ENCODE measurements around the gene FNDC11. TPM values are rescaled to one million over a fixed set of nuclear protein-coding genes. Genes with fewer than 3 reads are reported as not detected.
A peak's percentile ranks its signal among the peaks of the same experiment; 100 is the strongest.

Gene FNDC11
- total and polyA plus RNA-seq, 2 of the 13 experiments (the other 11 are each of a cell fraction or from before 2014, with no cell fraction given) = 0.07 TPM; not detected in 1

- in situ Hi-C loops (cut with HindIII; ENCODE audit: extremely low pct_ligation_motif_present, low pct_unique_long_range_greater_than_20kb) (no loop called here), intact Hi-C loops (cut with micrococcal nuclease; ENCODE audit: unreplicated experiment) (loop anchor here (10.0 kb wide), 1 partner anchor 123 kb away; the partner anchor contains the start of genes RTEL1 and STMN3)
- ChIA-PET POLR2A (no interaction called here), CTCF (ENCODE audit: low intra/inter-chr PET ratio, low total read pairs) (no interaction called here)
- H3K27ac ChIP-seq (ENCODE audit: extremely low read length, insufficient read depth, low read length) = no peak overlapping the region
- peaks cover 36 to 72% of the 10 kb centered on the region in 2 experiments for H3K27me3 ChIP-seq (ENCODE audit: control insufficient read depth in 1 of 2, insufficient read depth in 2 of 2, low read length in 2 of 2)
- peaks cover 4% of the 10 kb centered on the region; the same call in 1 of the 2 replicates for H4K20me1 ChIP-seq (ENCODE audit: insufficient read depth, low read length)
- no peak for ATAC-seq
- H3K79me2 ChIP-seq (ENCODE audit: insufficient read depth, low read length) = no peaks in the 10 kb centered on the region
- H3K4me3 ChIP-seq (replicated peaks in 1 of 3; ENCODE audit: insufficient read depth in 1 of 3, low read depth in 2 of 3, low read length in 3 of 3) = no peak overlapping the region
- 73% methylated on average over 27 of the region's 27 CpGs for WGBS (ENCODE audit: low lambda C conversion rate)
- H3K9ac ChIP-seq (ENCODE audit: insufficient read depth, low read depth, low read length) = no peak overlapping the region
- FAIRE-seq = peak; percentile 91
- no peaks in the 10 kb centered on the region for H3K9me3 ChIP-seq (ENCODE audit: low read length)
- H3K4me1 ChIP-seq (ENCODE audit: insufficient read depth, low read length) = peaks cover 26% of the 10 kb centered on the region
- BruUV-seq (replicated peaks) = no TSS peak
- no peak overlapping the region for H3K4me2 ChIP-seq (ENCODE audit: low read depth, low read length)
- no peak overlapping the region for H2AFZ ChIP-seq (ENCODE audit: low read length)
- no peak for DNase-seq (ENCODE audit: low spot score)
- H3K36me3 ChIP-seq (replicated peaks in 1 of 2; ENCODE audit: control insufficient read depth in 1 of 2, insufficient read depth in 2 of 2, low read length in 2 of 2) = no peaks in the 10 kb centered on the region
- no peak for TF ChIP-seq ZNF557 (CRISPR knock-in tag; IDR thresholded peaks at IDR 0.05)
- TF ChIP-seq SOX5 (CRISPR knock-in tag; IDR thresholded peaks at IDR 0.05; ENCODE audit: borderline replicate concordance) = no peak
- no peak for TF ChIP-seq TIGD3 (CRISPR knock-in tag; IDR thresholded peaks at IDR 0.05; ENCODE audit: borderline replicate concordance)
- TF ChIP-seq ZNF354B (CRISPR knock-in tag; IDR thresholded peaks at IDR 0.05) = no peak
- TF ChIP-seq FOXO1 (CRISPR knock-in tag; IDR thresholded peaks at IDR 0.05) = no peak
- TF ChIP-seq ZBTB33 (CRISPR knock-in tag; IDR thresholded peaks at IDR 0.05) = no peak
- no peak for TF ChIP-seq ZNF605 (CRISPR knock-in tag; IDR thresholded peaks at IDR 0.05)
- TF ChIP-seq ZBTB26 (CRISPR knock-in tag; IDR thresholded peaks at IDR 0.05; ENCODE audit: borderline replicate concordance) = no peak
- no peak for TF ChIP-seq ZBTB8A (CRISPR knock-in tag; IDR thresholded peaks at IDR 0.05; ENCODE audit: borderline replicate concordance, low read depth)
- no peak for TF ChIP-seq NCOA2 (CRISPR knock-in tag; IDR thresholded peaks at IDR 0.05)
- TF ChIP-seq HMG20B (CRISPR knock-in tag; conservative IDR thresholded peaks at IDR 0.05) = no peak
- peak; percentile 98; the same call in 1 of the 2 replicates for TF ChIP-seq IKZF1 (IDR thresholded peaks at IDR 0.05)
- no peak for TF ChIP-seq ZNF143 (CRISPR knock-in tag; IDR thresholded peaks at IDR 0.05)
- TF ChIP-seq SRSF1 (optimal IDR thresholded peaks at IDR 0.05; ENCODE audit: low read depth, low read length) = no peak
- no peak for TF ChIP-seq ZBTB37 (CRISPR knock-in tag; IDR thresholded peaks at IDR 0.05)
- no peak for TF ChIP-seq SIX1 (CRISPR knock-in tag; IDR thresholded peaks at IDR 0.05; ENCODE audit: borderline replicate concordance)
- no peak for TF ChIP-seq PLSCR1 (CRISPR knock-in tag; IDR thresholded peaks at IDR 0.05; ENCODE audit: borderline replicate concordance)
- no peak for TF ChIP-seq ZNF619 (CRISPR knock-in tag; IDR thresholded peaks at IDR 0.05)
Measured at GRCh38 chr20:63531686-63532448, 22.1 kb upstream of the FNDC11 start.

Measured in HepG2 (cell line).